ENCODE results near the gene SELENOI.
A peak's percentile ranks its signal among the peaks of the same experiment; 100 is the strongest.
"Not testable (repeated sequence)": the region's sequence is repeated elsewhere in the genome, so short reads cannot be mapped to it uniquely, and the experiment has no call there.

The SELENOI gene

GRCh38 chr2:26359886-26360473 is 14.0 kb downstream of the SELENOI start:
- DNase-seq, result no peak

DNA sequence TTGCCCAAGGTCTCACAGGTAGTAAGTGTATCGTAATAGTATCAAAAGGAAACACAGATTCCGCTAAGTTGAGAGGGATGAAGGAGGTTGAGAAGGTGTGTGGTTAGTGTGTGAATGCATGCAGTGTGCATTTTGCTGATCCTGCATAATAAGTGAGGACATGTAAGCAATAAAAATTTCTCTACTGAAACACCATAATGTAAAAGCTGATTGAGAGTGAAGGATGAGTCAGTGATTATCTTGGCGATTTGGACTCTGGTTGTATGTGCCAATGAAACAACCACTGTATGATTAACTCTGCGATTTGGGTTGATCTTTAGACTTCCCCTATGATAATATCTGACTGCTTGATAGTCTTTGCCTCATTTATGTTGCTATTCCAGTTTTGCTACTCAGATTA is 17.4 kb downstream of the SELENOI start:
- DNase-seq, result no peak

DNA sequence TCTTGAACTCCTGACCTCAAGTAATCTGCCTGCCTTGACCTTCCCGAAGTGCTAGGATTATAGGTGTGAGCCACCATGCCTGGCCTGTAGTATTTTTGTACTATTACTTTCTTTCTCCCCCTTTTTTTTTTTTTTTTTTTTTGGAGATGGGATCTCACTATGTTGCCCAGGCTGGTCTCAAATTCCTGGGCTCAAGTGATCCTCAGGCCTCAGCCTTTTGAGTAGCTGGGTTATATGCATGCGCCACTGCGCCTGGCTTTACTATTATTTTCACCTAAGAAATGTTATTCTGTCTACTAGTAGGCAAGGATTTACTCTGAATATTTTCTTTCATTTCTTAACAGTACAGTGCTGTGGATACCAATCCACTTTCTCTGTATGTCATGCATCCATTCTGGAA is 18.0 kb downstream of the SELENOI start:
- DNase-seq, result no peak

GRCh38 chr2:26364669-26365068 is 18.7 kb downstream of the SELENOI start:
- DNase-seq, result no peak

DNA sequence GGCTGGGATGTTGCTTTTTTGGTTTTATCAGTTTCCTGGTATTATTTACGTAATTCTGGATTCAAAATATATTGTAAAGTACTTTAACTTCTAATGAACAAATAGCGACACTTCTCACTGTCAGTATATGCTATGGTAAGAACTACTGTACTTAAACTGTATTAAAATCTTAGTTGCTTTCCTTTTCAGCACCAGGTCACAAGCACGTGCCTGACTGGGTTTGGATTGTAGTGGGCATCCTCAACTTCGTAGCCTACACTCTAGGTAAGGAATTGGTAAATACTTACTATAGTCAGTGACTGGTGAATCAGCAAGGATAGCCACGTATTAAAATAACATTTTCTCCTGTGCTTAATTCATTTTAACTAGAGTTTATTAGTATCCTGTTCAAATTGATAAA is 21.0 kb downstream of the SELENOI start:
- DNase-seq, result no peak

GRCh38 chr2:26369664-26370063 is 23.7 kb downstream of the SELENOI start:
- DNase-seq, result not testable (repeated sequence)

- DNase-seq, result not testable (repeated sequence)
These were observed 25.0 kb downstream of the SELENOI start for GRCh38 chr2:26370909-26371308.

- no peak for DNase-seq
These were observed 30.9 kb downstream of the SELENOI start for GRCh38 chr2:26376799-26377198.

DNA sequence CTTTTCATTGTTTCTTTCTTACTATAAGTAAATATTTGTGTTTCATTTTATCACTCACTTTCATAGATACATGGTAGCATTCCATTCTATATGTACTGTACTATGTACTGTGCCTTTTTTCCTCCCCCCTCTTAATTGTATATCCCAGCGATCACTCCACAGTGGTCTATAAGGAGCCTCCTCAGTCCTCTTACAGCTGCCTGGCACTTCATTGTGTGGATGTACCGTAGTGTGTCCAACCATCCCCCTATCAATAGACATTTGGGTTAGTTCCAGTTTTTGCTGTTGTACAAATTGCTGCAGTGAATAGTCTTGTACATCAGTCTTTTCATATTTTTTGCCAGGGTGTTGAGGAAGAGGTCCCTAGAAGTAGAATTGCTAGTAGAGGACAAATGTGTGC is 34.3 kb downstream of the SELENOI start:
- no peak for DNase-seq

DNA sequence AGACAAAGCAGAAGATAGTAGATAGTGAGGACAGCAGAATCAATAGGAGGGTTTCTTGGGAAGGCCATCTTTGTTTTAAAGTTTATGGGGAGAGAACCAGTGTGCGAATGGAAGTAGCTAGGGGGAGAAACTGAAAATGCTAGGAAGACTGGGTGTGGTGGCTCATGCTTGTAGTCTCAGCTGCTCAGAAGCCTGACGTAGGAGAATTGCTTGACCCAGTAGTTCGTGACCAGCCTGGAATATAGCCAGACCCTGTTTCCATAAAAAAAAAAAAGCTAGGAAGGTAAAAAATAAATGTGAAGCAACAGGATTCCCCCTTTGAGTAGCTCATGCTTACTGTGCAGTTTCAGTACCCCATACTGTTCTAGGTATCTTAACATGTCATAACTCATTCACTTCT is 36.6 kb downstream of the SELENOI start:
- DNase-seq, result no peak

GRCh38 chr2:26384183-26384582 is 38.2 kb downstream of the SELENOI start:
- no peak for DNase-seq

DNA sequence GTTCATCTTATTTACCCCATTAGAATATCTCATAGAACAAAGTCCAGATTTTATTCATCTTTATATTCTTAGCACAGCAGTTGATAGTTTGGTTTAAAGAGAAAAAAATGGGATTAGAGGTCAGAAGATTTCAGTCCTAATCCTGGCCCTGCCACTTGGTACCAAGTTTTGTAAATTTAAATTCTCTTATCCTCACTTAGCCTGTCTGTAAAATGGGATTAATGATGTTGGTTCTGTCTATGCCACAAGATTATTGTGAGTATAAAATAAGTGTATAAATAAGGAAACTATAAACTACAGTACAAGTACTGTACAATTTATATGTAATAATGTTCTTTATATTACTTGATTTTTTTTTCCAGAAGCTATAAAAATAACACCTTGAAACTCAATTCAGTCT is 38.7 kb downstream of the SELENOI start:
- DNase-seq, result no peak

- no peak for DNase-seq
These were observed 41.2 kb downstream of the SELENOI start for GRCh38 chr2:26387189-26387588.

DNA sequence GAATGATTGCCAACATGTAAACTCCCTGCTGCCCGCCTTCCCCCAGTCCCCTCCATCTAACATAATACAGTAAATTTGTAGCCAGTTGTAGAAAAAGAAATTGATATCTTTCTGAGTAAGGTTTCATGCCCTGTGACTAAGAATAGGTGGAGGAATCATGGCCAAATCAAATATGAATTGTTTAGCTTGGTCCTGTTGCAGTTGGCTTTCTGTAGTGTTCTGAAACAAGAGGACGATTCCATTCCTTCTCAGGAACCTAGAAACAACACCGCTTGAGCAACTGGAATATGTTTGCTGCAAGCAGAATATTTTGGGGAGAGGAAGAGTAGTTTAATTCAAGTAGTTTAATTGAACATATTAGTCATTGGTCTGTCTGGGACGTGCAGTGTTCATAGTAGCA is 48.8 kb downstream of the SELENOI start:
- no peak for DNase-seq

GRCh38 chr2:26395394-26395793 is 49.5 kb downstream of the SELENOI start:
- DNase-seq, result no peak

GRCh38 chr2:26396734-26397298 is 50.9 kb downstream of the SELENOI start:
- DNase-seq, result peak; percentile 51

DNA sequence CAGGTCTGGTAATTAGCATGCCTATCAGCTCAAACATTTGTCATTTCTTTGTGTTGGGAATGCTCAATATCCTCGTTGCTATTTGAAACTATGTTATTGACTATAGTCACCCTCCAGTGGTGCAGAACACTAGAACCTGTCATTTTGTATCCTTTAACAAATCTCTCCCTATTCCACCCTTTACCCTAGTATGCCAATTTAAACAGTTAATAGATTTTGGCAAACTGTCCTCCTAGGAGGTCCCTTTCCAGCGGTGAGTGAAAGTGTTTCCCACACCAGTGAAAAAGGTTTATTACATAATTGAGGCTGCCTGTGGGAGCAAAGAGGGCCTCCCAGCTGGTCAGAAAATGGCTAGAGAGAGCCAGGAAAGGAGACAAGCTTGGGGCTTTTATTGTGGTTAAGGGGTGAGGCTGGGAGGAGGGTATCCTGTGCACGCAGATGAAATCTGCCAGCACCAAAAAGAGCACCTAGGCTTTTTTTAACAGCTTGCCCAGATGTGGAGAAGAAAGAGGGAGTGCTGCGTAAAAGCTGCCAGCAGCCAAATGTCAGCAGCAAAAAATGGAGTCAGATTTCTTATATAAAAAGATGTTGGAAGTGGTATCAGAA is 53.9 kb downstream of the SELENOI start:
- no peak for DNase-seq

DNA sequence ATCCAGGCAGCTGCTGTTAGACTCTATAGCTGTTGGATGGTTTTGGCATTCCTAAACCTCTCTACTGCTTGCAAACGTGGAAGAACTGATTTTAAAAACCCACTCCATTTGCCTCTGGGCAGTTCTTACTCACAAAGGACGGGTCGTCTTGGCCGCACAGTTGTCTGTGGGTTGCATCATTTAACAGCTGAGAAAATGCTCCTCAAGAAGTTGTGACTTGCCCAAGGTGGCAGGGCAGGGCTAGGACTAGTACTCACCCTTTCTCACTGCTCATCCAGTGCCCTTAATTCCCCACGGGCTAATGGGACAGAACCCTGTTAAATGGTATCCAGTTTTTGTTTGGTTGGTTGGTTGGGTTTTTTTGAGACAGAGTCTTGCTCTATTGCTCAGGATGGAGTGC is 54.8 kb downstream of the SELENOI start:
- DNase-seq, result no peak

DNA sequence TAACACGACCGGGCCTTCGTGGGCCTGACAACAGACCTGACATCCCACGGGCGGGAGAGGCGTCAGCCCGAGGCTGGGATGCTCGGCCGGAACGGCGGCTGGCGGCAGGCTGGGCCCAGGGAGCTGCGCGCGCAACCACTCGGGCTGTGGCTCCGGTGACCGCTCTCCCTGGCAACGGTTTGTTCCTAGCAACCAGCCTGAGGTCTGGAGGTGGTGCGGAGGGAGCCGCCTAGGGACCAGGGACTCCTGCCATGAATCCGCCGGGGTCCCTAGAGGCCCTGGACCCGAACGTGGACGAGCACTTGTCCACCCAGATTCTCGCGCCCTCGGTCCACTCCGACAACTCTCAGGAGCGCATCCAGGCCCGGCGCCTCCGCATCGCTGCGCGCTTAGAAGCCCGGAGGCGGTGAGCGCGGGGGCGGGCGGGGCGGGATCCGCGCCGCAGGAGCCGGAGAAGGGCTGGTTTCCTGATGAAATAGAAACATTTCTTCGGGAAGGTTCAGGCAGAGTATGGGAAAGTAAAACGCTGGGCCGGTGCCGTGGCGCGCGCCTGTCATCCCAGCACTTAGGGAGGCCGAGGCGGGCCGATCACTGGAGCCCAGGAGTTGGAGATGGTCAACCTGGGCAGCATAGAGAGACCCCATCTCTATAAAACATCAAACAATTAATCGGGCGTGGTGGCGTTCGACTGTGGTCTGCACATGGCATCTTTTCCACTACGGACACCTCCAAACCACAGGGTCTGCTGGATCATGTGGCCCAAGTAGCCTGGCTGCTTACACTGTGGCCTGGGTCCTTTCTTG is 56.0 kb downstream of the SELENOI start, which contains the start of gene DRC1:
DRC1 (plus strand) TSS at position 182 of the 803 bp plus-strand sequence; CDS start at position 252, 70 bp downstream.
- no peak for DNase-seq

DNA sequence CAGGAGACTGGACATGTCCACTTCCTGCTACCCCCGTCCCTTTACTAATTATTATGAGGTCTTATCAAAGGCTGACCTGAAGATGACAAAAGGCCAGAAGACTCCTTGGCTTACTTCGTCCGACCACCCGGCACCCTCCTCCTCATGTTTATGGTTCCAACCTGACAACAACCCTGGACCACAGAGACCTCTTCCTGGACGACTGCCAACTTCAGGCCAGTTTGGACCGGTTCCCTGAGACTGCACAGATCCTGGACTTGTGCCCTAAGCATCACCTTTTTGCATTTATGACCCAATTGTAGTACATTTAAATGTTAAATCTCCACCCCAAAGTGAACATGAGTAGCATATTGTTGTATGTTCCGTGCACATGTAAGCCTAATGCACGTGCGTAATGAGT is 61.6 kb downstream of the SELENOI start:
- DNase-seq, result no peak

DNA sequence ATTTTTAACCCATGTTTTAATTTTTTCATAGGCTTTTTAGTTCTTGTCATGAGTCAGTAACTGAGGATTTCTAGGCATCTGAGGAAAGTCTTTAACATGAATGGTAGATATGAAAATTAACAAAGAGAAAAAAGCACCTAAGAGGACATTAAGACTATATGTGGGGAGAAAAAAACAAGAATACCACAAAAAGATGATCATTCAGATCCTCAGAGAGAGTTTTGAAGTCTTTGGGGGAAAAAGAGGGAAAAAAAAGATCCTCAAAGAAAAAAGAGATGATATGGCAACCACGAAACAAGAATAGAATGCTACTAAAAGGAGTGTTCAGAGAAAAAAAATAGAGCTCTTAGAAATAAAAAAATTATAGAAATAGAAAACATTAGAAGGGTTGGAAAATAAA is 63.8 kb downstream of the SELENOI start:
- DNase-seq, result no peak

- no peak for DNase-seq
These were observed 64.9 kb downstream of the SELENOI start for GRCh38 chr2:26410764-26411243.

DNA sequence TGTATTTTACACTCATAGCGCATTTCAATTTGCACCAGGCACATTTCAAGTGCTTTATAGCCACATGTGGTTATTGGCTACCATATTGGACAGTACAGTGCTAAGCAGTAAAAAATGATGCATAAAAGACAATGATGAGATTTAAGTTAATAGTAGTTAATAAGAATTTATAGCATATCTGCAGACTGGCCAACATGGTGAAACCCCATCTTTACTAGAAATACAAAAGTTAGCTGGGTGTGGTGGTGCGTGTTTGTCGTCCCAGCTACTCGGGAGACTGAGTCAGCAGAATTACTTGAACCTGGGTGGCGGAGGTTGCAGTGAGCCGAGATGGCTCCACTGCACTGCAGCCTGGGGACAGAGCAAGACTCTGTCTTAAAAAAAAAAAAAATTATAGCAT is 65.5 kb downstream of the SELENOI start:
- no peak for DNase-seq

Measured in stimulated activated CD4-positive, alpha-beta T cell treated with anti-CD3 and anti-CD28 coated beads, Interleukin-4, amount 100 ng/mL, for 24 hours (primary cell).